Adrenal gland (tissue), 12 donors: ENCODE data around the gene ROR1. TPM values are rescaled to one million over a fixed set of nuclear protein-coding genes. Genes with fewer than 3 reads are reported as not detected.
A peak's percentile ranks its signal among the peaks of the same experiment; 100 is the strongest.

Experiments used
- DNase-seq, 7 donors: peaks; one replicate each; pipeline ENCODE4 v3.0.0-alpha.2; 2019 to 2020
- H3K27ac ChIP-seq, 5 donors: fragments of 200-600 bp; sonication (generic) in 4 of 5; 1 replicate in 3 of 5; 2 replicates in 2 of 5; pipeline versions ENCODE4 v1.5.1 to v1.8.0; 2016 to 2020; ENCODE audit warnings: mild to moderate bottlenecking in 1 of 5
- H3K27me3 ChIP-seq: fragments of 200-600 bp; 2 replicates; pipeline ENCODE4 v1.8.0; 2021
- H3K36me3 ChIP-seq, 2 donors: fragments of 200-600 bp; replicated peaks in 1 of 2; 1 replicate in 1 of 2; 2 replicates in 1 of 2; pipeline versions ENCODE4 v1.5.1 to v1.8.0; 2018 to 2022
- H3K4me1 ChIP-seq, 2 donors: fragments of 200-600 bp; replicated peaks in 1 of 2; 1 replicate in 1 of 2; 2 replicates in 1 of 2; pipeline versions ENCODE4 v1.5.1 to v1.8.0; 2018 to 2021
- H3K4me3 ChIP-seq, 4 donors: fragments of 200-600 bp; sonication (generic) in 3 of 4; one replicate each; pipeline ENCODE4 v1.5.1; 2016 to 2018
- H3K9me3 ChIP-seq, 3 donors: fragments of 200-600 bp; sonication (generic) in 1 of 3; replicated peaks in 1 of 3; 1 replicate in 2 of 3; 2 replicates in 1 of 3; pipeline versions ENCODE4 v1.5.1 to v1.8.0; 2016 to 2021
- POLR2A ChIP-seq, 2 donors: fragments of 450-650 bp; IDR thresholded peaks; one replicate each; pipeline ENCODE4 v1.6.1; 2017; ENCODE audit warnings: antibody characterized with exemption in 2 of 2, mild to moderate bottlenecking in 2 of 2, moderate library complexity in 1 of 2
- WGBS, 4 donors: extraction: QIAGEN DNeasy Blood & Tissue Kit in 2 of 4; methylation state at CpG; one replicate each; pipeline versions ENCODE4 v1.1.5 to v1.1.7; 2013 to 2017; 5-methylcytosine and 5-hydroxymethylcytosine counted together
- intact Hi-C, 2 donors: fragments of 100-400 bp; cut with DNase I; formaldehyde crosslinking; loops; one replicate each; pipeline versions ENCODE4 v1.14.1 to v1.15.0; 2022 to 2023
- polyA plus RNA-seq, 3 donors: library from polyadenylated mRNA; stranded (reverse); fragments of 200-250 nt in 2 of 3; fragments of 350-450 nt in 1 of 3; fragmentation: Illumina TruSeq in 1 of 3; extraction: RNeasy Lipid Tissue Mini Kit (QIAGEN cat#74804) in 1 of 3; gene quantifications; one replicate each; pipeline ENCODE4 v1.2.3, GENCODE V29; 2013 to 2014
- total RNA-seq, 9 donors: library from RNA; depleted of rRNA in 4 of 9; stranded (reverse); fragments of >200 nt in 4 of 9; fragments of 120-200 nt in 1 of 9; fragmentation: NEBNext Ultra II Directional in 1 of 9; extraction: Animal tissue kit (Norgen Biotek cat#: 25700) in 1 of 9; gene quantifications; one replicate each; pipeline versions ENCODE4 v1.1.0 to v1.2.4, GENCODE V29; 2013 to 2023
- TF ChIP-seq, protein P1 (sequence below), 6 experiments: fragments of 450-650 bp in 4 of 6; fragments of 200-600 bp in 2 of 6; sonication (generic) in 1 of 6; IDR thresholded peaks; 1 replicate in 5 of 6; 2 replicates in 1 of 6; pipeline versions ENCODE4 v1.5.1 to v1.8.0; 2016 to 2021; ENCODE audit warnings: antibody characterized with exemption in 6 of 6, mild to moderate bottlenecking in 2 of 6, moderate library complexity in 1 of 6
- donor health status: healthy with polysubstance abuse.
- donor health status: Bipolar disorder and iron deficiency.
- donor health status: DM: yes; HTN: yes; CAD: no.
- donor health status: DM: no; HTN: no; CAD: no.
- donor health status: DM: no; HTN: no; CAD: no.
- donor health status: DM: yes; HTN: yes; CAD: no.

Gene ROR1
- total and polyA plus RNA-seq, 12 donors = 0.54 to 4.6 (median 2.6) TPM

DNA sequence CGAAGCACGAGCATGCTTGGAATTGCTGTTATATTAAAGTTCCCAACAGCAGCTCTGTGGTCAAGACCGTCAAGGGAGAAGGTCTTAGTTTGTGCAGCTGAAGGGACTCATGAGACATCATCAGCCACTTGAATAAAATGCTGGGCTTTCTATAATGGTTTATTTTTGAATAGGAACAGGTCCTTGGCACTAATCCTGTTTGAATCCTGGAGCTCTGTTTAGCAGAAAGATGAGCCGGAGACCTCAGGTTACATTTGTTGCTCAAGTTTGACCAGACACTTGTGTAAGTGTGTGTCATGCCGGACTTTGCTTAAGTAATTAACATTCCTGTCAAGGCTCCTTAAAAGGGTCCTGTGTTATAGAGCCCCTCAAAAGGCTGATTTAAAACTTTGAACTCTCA lies 186.5 kb downstream of the ROR1 start:
- H3K27ac ChIP-seq = no peak overlapping the region
- intact Hi-C loops = no loop called here
- H3K4me3 ChIP-seq = no peak overlapping the region
- TF ChIP-seq, protein P1, sequence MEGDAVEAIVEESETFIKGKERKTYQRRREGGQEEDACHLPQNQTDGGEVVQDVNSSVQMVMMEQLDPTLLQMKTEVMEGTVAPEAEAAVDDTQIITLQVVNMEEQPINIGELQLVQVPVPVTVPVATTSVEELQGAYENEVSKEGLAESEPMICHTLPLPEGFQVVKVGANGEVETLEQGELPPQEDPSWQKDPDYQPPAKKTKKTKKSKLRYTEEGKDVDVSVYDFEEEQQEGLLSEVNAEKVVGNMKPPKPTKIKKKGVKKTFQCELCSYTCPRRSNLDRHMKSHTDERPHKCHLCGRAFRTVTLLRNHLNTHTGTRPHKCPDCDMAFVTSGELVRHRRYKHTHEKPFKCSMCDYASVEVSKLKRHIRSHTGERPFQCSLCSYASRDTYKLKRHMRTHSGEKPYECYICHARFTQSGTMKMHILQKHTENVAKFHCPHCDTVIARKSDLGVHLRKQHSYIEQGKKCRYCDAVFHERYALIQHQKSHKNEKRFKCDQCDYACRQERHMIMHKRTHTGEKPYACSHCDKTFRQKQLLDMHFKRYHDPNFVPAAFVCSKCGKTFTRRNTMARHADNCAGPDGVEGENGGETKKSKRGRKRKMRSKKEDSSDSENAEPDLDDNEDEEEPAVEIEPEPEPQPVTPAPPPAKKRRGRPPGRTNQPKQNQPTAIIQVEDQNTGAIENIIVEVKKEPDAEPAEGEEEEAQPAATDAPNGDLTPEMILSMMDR (IDR thresholded peaks at IDR 0.05) = no peak
- TF ChIP-seq POLR2A (IDR thresholded peaks at IDR 0.05) = no peak
- H3K9me3 ChIP-seq = no peaks in the 10 kb centered on the region
- peaks cover 9 to 10% of the 10 kb centered on the region in 2 donors for H3K4me1 ChIP-seq
- no peaks in the 10 kb centered on the region for H3K27me3 ChIP-seq
- no peaks in the 10 kb centered on the region for H3K36me3 ChIP-seq
- WGBS, 4 donors = 81 to 91% (median 89%) methylated on average over 5 of the region's 5 CpGs
- no peak for DNase-seq

DNA sequence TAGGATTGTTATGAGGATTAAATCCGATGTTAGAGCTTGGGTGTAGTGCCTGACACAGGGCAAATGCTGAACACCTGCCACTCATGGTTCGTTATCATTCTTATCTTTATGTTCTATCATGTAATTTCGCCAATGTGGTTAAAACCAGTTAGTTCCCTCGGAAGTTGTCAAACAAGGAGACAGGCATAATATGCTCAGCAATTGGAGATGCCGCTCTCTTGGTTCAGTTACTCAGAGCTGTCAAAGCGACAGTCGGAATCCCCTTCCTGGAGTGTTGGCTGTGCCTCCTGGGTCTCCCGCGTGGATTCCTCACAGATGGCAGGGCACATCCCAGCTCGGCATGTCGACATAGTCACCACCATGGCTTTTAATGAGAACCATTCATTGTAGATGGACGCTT lies 192.2 kb downstream of the ROR1 start:
- no peak for TF ChIP-seq POLR2A (IDR thresholded peaks at IDR 0.05)
- Histone ChIP-seq H3K27ac (no peak overlapping the region), H3K4me1 (peaks cover 12 to 14% of the 10 kb centered on the region in 2 donors)

DNA sequence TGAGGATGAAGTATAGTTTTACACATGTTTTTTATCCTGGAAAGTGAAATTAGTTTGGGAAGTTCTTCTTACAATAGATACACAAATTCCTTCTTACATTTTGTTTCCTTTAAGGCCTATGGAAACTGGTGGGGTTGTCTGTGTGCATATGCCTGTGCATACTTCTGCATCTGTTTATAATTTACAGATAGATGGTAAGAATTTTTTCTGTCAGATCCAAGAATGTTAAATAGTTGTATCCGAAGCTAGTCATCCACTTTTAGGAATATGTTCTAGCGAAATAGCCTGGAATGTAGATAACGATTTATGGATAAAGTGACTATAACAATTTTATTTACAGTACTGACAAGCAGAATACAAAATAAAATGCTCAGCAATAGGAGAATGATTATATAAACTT lies 194.1 kb downstream of the ROR1 start:
- Histone ChIP-seq H3K9me3 (no peaks in the 10 kb centered on the region), H3K27me3 (no peaks in the 10 kb centered on the region), H3K36me3 (no peaks in the 10 kb centered on the region), H3K27ac (no peak overlapping the region), H3K4me3 (no peak overlapping the region), H3K4me1 (peaks cover 12 to 14% of the 10 kb centered on the region in 2 donors)
- DNase-seq = no peak
- no peak for TF ChIP-seq POLR2A (IDR thresholded peaks at IDR 0.05)
- intact Hi-C loops = no loop called here
- WGBS, 4 donors = 88 to 93% (median 89%) methylated on average over 3 of the region's 3 CpGs

More for the DNA sequence above, 192.2 kb downstream of the ROR1 start:
- intact Hi-C loops = no loop called here
- WGBS, 4 donors = 81 to 88% (median 86%) methylated on average over 12 of the region's 12 CpGs
- Histone ChIP-seq H3K36me3 (no peaks in the 10 kb centered on the region), H3K9me3 (no peaks in the 10 kb centered on the region), H3K4me3 (no peak overlapping the region), H3K27me3 (no peaks in the 10 kb centered on the region)
- no peak for DNase-seq

DNA sequence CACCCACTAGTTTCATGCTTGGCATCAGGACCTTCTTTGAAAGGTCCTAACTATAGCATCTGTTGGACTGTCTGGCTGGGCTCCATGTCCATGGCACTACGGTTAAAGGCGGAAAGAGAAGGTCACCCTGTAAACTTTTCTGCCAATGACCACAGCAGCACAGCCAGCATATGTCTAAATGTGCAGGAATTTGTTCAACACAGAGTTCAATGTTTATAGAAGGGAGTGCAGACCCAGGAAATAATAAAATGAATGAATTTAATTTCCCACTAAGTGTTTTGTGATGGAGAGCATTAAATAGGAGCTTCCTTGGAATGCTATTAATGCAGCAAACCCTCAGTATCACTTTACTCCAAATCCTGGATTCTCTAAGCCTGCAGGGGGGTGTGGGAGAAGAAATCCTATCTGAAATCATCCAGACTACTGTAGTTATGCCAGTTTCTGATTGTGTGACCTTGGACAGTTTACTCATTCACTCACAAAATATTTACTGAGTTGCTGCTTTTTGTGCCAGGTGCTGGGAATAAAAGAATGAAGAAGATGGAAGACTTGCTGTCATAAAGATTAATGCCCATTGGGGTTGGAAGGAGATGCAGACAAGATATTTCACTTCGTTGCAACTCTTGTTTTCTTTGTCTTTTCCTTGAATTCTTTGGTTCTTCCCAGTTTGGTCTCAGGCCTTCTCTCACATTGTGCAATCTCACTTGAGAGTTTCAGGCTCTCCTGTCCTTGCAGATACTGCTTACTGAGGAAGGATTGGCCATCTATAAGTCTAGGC lies 195.0 kb downstream of the ROR1 start:
- peaks cover 12 to 14% of the 10 kb centered on the region in 2 donors for H3K4me1 ChIP-seq
- H3K9me3 ChIP-seq = no peaks in the 10 kb centered on the region
- no peak for TF ChIP-seq POLR2A (IDR thresholded peaks at IDR 0.05)
- TF ChIP-seq, protein P1 (IDR thresholded peaks at IDR 0.05) = peak in 1 of 6 experiments; percentile 3
- 30 to 38% (median 33%) methylated on average over 3 of the region's 3 CpGs for WGBS, 4 donors
- no peaks in the 10 kb centered on the region for H3K36me3 ChIP-seq
- DNase-seq = peak in 4 of 7 donors; percentile 13 to 22 (median 20)
- no peak overlapping the region for H3K4me3 ChIP-seq
- intact Hi-C loops = no loop called here
- peak overlapping the region in 2 of 5 donors; percentile 18 to 34 for H3K27ac ChIP-seq
- H3K27me3 ChIP-seq = no peaks in the 10 kb centered on the region

DNA sequence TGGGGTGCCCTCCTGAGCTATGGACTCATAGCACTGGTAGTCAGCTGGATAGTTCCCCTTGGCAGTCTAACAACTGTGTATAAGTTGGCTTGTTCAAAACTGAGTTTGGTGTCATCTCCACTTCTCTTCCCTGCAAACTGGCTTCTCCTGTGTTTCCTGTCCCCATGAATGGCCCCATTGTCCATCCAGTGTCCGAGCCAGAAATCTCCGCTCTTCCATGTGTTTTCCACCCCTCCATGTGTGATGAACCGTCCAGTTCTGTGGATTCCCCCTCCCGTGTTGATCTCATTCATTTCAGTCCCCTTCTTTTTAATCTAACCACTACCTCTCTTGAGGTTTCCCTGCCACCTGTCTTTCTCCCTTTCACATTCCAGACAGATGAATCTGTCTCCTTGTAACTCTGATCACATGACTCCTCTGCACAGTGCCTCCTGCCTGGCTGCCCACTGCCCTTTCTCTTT lies 195.7 kb downstream of the ROR1 start:
- no peak for TF ChIP-seq POLR2A (IDR thresholded peaks at IDR 0.05)
- TF ChIP-seq, protein P1 (IDR thresholded peaks at IDR 0.05) = no peak
- H3K9me3 ChIP-seq = no peaks in the 10 kb centered on the region
- H3K4me3 ChIP-seq = no peak overlapping the region
- 87 to 97% (median 91%) methylated on average over 4 of the region's 4 CpGs for WGBS, 4 donors
- no peak for DNase-seq
- H3K27me3 ChIP-seq = no peaks in the 10 kb centered on the region
- no peaks in the 10 kb centered on the region for H3K36me3 ChIP-seq
- H3K27ac ChIP-seq = peak overlapping the region in 2 of 5 donors; percentile 18 to 34
- intact Hi-C loops = no loop called here
- peaks cover 12 to 14% of the 10 kb centered on the region in 2 donors for H3K4me1 ChIP-seq
